Measurements from ENCODE around the gene GRIN3A. TPM values are rescaled to one million over a fixed set of nuclear protein-coding genes. Genes with fewer than 3 reads are reported as not detected.

GRIN3A gene
- total RNA-seq, 1 experiment from 2014 or later: not detected

GRCh38 chr9:101650142-101650541 is 88.3 kb downstream of the GRIN3A start:
- Histone ChIP-seq H3K4me1 (no peaks in the 10 kb centered on the region), H3K4me3 (ENCODE audit: low read depth, low read length) (no peak overlapping the region), H3K36me3 (ENCODE audit: control insufficient read depth, insufficient read depth, low read length) (no peaks in the 10 kb centered on the region), H3K9me3 (no peaks in the 10 kb centered on the region), H3K27me3 (replicated peaks; ENCODE audit: control insufficient read depth, insufficient read depth, low read length) (no peaks in the 10 kb centered on the region)
- no peaks in the 10 kb centered on the region for H3K9me3 Mint-ChIP-seq (ENCODE audit: unreplicated experiment)
- CTCF ChIA-PET: no interaction called here
- POLR2A ChIA-PET: no interaction called here
- no peaks in the 10 kb centered on the region for H3K4me1 Mint-ChIP-seq (ENCODE audit: low read depth, unreplicated experiment)
- DNase-seq: no peak
- H3K36me3 Mint-ChIP-seq (ENCODE audit: insufficient read depth, unreplicated experiment): no peaks in the 10 kb centered on the region
- no peak for TF ChIP-seq CTCF (IDR thresholded peaks at IDR 0.05; ENCODE audit: insufficient read depth in 1 of 2, low read depth in 1 of 2, low read length in 1 of 2, severe bottlenecking in 1 of 2, unreplicated experiment in 1 of 2)
- no peak overlapping the region for H3K27ac Mint-ChIP-seq (ENCODE audit: unreplicated experiment)
- intact Hi-C loops (cut with micrococcal nuclease; ENCODE audit: unreplicated experiment): no loop called here
- no TSS peak for BruUV-seq (replicated peaks)
- peaks cover 5% of the 10 kb centered on the region for H3K27me3 Mint-ChIP-seq (ENCODE audit: insufficient read depth, unreplicated experiment)
- H3K4me3 Mint-ChIP-seq (ENCODE audit: unreplicated experiment): no peak overlapping the region

- no TSS peak for BruUV-seq (replicated peaks)
- H3K4me3 ChIP-seq (ENCODE audit: low read depth, low read length): no peak overlapping the region
- H3K27ac Mint-ChIP-seq (ENCODE audit: unreplicated experiment): no peak overlapping the region
- H3K36me3 Mint-ChIP-seq (ENCODE audit: insufficient read depth, unreplicated experiment): no peaks in the 10 kb centered on the region
- no peaks in the 10 kb centered on the region for H3K36me3 ChIP-seq (ENCODE audit: control insufficient read depth, insufficient read depth, low read length)
- H3K27me3 ChIP-seq (replicated peaks; ENCODE audit: control insufficient read depth, insufficient read depth, low read length): no peaks in the 10 kb centered on the region
- H3K4me1 ChIP-seq: no peaks in the 10 kb centered on the region
- no peaks in the 10 kb centered on the region for H3K9me3 ChIP-seq
- intact Hi-C loops (cut with micrococcal nuclease; ENCODE audit: unreplicated experiment): no loop called here
- TF ChIP-seq CTCF (IDR thresholded peaks at IDR 0.05; ENCODE audit: insufficient read depth in 1 of 2, low read depth in 1 of 2, low read length in 1 of 2, severe bottlenecking in 1 of 2, unreplicated experiment in 1 of 2): no peak
- no peak for DNase-seq
- H3K27me3 Mint-ChIP-seq (ENCODE audit: insufficient read depth, unreplicated experiment): peaks cover 5% of the 10 kb centered on the region
- ChIA-PET CTCF (no interaction called here), POLR2A (no interaction called here)
- H3K4me1 Mint-ChIP-seq (ENCODE audit: low read depth, unreplicated experiment): no peaks in the 10 kb centered on the region
- H3K4me3 Mint-ChIP-seq (ENCODE audit: unreplicated experiment): no peak overlapping the region
- no peaks in the 10 kb centered on the region for H3K9me3 Mint-ChIP-seq (ENCODE audit: unreplicated experiment)
Observed at GRCh38 chr9:101648493-101648892, 90.0 kb downstream of the GRIN3A start.

- Histone ChIP-seq H3K9me3 (peaks cover 11% of the 10 kb centered on the region), H3K27me3 (replicated peaks; ENCODE audit: control insufficient read depth, insufficient read depth, low read length) (no peaks in the 10 kb centered on the region), H3K36me3 (ENCODE audit: control insufficient read depth, insufficient read depth, low read length) (no peaks in the 10 kb centered on the region), H3K4me3 (ENCODE audit: low read depth, low read length) (no peak overlapping the region), H3K4me1 (no peaks in the 10 kb centered on the region)
- DNase-seq: no peak
- no peak overlapping the region for H3K27ac Mint-ChIP-seq (ENCODE audit: unreplicated experiment)
- CTCF ChIA-PET: no interaction called here
- no peaks in the 10 kb centered on the region for H3K36me3 Mint-ChIP-seq (ENCODE audit: insufficient read depth, unreplicated experiment)
- H3K4me3 Mint-ChIP-seq (ENCODE audit: unreplicated experiment): no peak overlapping the region
- no peaks in the 10 kb centered on the region for H3K4me1 Mint-ChIP-seq (ENCODE audit: low read depth, unreplicated experiment)
- BruUV-seq (replicated peaks): no TSS peak
- intact Hi-C loops (cut with micrococcal nuclease; ENCODE audit: unreplicated experiment): no loop called here
- H3K27me3 Mint-ChIP-seq (ENCODE audit: insufficient read depth, unreplicated experiment): no peaks in the 10 kb centered on the region
- TF ChIP-seq CTCF (IDR thresholded peaks at IDR 0.05; ENCODE audit: insufficient read depth in 1 of 2, low read depth in 1 of 2, low read length in 1 of 2, severe bottlenecking in 1 of 2, unreplicated experiment in 1 of 2): no peak
- POLR2A ChIA-PET: no interaction called here
- H3K9me3 Mint-ChIP-seq (ENCODE audit: unreplicated experiment): no peaks in the 10 kb centered on the region
Observed at GRCh38 chr9:101639785-101640665, 98.4 kb downstream of the GRIN3A start.

Measured in Caco-2 (cell line).